Measurements from ENCODE around the gene ZNF549. TPM values are rescaled to one million over a fixed set of nuclear protein-coding genes. Genes with fewer than 3 reads are reported as not detected.

ZNF549 gene
- total and polyA plus RNA-seq, 10 of the 15 experiments (the other 5 are each of a cell fraction or from before 2014, with no cell fraction given), result 0.73 to 4.0 (median 2.3) TPM

DNA sequence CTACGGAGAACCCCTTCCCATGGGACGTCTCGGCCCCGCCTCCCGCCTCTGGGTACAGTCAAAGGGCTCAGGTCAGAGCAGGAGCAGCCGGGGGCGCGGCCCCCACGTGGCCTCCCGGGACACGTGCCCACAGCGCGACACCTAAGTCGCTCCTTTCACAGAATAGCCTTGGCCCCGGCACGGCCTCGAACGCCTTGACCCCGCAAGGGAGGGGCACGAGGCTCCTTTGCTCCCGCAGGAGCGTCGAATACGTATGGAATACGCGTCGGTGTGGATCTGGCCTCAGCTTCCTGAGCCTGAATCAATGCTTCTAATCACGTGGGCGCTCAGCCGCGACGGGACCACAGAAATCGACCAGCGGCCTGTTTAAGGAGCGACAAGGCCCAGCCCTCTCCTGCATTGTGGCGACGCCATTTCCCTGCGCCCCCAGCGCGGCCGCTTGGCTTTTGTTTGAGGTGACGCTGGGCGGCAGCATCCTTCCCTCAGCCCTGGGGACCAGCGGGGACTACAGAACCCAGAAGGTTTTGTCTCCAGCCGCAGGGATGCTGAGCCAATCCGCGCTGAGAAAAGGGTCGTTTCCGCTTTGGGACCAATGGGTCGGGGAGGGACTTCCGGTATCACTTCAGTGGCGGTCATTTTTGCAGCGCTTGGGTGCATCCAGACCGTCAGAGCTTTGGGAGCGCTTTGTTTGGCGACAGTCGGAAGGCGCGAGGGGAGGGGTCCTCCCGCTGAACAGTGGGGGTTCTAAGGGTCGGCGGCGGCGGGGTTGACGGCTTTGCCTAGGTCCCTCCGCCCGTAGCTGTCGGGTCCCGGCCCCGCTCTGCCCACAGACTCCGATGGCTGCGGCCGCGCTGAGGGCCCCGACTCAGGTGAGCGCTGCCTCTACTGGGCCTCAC lies 56.6 kb downstream of the ZNF549 start, which contains the start of gene ZIK1 (continued):
- no peak for TF ChIP-seq BMI1 (IDR thresholded peaks at IDR 0.05; ENCODE audit: borderline replicate concordance)
- no peak for TF ChIP-seq NKRF (conservative IDR thresholded peaks at IDR 0.05)
- peak; percentile 50; the same call in 1 of the 2 replicates for TF ChIP-seq POLR2AphosphoS5 (IDR thresholded peaks at IDR 0.05; ENCODE audit: low read length)
- TF ChIP-seq ASH2L (IDR thresholded peaks at IDR 0.05; ENCODE audit: borderline replicate concordance, low read depth), result no peak
- peak; percentile 59; the same call in 1 of the 2 replicates for TF ChIP-seq LARP7 (IDR thresholded peaks at IDR 0.05)
- TF ChIP-seq NBN (IDR thresholded peaks at IDR 0.05), result 0 out of 2 replicates have a peak, but pooled peaks have one; percentile 38
- peak; percentile 37; the same call in 1 of the 2 replicates for TF ChIP-seq TAF1 (IDR thresholded peaks at IDR 0.05; ENCODE audit: borderline replicate concordance, low read depth, low read length)
- 0 out of 2 replicates have a peak, but pooled peaks have one; percentile 75 for TF ChIP-seq CREB1 (IDR thresholded peaks at IDR 0.05; ENCODE audit: low read depth)
- TF ChIP-seq BCL3 (IDR thresholded peaks at IDR 0.05; ENCODE audit: borderline replicate concordance, insufficient read depth, low read depth, low read length, poor library complexity, severe bottlenecking), result no peak
- TF ChIP-seq SIN3A (IDR thresholded peaks at IDR 0.05; ENCODE audit: low read depth, low read length), result 0 out of 2 replicates have a peak, but pooled peaks have one; percentile 40
- TF ChIP-seq CHD4 (IDR thresholded peaks at IDR 0.05), result no peak

Data from GM12878 (cell line).